Stimulated activated CD4-positive, alpha-beta T cell treated with anti-CD3 and anti-CD28 coated beads, Interleukin-4, amount 100 ng/mL, for 48 hours (primary cell): ENCODE data around the gene GSE1.

Experiments
- DNase-seq, 2 donors: peaks; one replicate each; pipeline ENCODE4 v3.0.0-alpha.2; 2020; ENCODE audit warnings: low read depth in 2 of 2

Gene GSE1

DNA sequence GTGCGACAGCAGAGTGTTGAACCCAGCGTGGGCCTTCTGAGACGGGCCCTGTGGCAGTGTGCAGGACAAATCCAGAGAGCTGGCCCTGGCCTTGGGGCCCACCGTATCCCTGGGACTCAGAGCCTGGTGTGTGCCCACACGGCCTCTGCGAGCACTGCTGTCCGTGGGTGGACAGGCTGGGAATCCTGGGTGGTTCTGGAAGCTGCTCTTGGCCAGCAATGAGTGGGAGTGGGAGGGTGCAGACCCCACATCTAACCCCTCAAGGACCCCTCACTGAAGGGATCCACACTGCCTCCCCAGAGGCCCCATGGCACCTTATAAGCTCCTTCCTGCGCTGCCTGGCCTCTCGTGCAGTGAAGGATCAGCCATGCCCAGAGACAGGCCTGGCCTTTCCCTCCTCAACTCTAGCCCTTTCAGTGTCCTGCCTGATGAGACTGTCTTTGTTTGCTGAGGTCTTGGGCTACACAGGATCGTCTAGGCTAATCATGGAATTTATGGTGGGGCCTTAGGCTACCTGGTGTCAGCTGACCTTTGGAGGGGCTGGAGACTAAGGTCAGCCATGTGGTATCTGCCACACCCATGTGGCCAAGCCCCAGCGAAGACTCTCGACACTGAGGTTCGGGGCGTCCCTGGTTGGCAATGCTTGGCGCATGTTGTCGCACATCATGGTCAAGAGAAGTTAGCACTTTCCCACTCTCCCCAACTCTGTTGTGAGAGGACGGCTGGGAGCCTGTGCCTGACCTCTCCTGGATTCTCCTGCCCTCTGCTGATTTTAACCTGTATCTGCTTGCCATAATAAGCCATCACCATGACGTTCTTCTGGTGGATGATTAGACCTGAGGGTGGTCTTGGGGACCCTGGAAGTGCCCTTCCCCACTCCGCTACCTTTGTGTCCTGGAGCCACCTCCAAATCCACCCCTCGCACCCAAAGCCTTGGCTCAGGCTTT, 92.1 kb downstream of the GSE1 start:
- DNase-seq: no peak

DNA sequence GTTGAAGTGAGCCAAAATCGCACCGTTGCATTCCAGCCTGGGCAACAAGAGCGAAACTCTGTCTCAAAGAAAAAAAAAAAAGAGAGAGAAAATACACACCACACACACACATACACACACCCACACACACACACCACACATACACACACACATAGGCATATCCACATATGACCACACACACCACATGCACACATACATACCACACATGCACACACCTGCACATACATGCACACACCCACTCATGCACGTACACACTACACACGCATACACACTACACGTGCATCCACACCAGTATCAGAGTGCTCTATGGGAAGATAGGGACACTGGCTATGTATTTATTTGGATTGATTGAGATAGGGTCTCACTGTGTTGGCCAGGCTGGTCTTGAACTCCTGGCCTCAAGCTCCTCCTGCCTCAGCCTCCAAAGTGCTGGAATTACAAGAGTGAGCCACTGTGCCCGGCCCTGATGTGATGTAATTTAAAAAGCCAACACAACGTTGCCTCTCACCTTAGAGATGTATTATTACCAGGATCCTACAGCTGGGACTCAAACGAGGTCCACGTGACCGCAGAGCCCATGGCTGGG, 93.4 kb downstream of the GSE1 start:
- DNase-seq: no peak

DNA sequence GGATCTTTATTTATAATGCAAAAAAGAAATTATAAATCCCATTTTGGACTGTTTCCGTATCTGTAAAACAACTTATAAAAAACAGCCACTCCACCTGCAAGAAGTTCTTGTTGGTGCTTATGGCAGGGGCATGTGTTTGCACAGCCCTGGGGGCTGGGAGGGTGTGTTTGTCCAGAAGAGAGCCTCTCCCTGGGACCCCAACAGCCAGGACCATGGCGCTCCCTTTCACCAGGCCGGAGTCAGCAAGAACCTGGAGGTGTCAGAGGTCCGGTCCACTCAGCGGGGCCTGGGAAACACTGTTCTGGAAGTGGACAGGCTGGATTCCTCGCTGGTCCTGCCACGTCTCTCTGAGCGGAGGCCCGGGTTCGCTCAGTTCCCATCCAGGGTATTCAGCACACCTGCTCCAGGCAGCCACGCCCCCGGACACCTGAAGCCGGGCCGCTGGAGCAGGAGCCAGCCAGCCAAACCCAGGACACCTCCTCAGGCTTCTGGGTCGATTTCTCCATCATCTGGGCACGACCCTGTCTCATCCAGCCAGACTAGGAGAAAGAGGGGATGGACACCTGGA, 94.5 kb downstream of the GSE1 start:
- DNase-seq: no peak

DNA sequence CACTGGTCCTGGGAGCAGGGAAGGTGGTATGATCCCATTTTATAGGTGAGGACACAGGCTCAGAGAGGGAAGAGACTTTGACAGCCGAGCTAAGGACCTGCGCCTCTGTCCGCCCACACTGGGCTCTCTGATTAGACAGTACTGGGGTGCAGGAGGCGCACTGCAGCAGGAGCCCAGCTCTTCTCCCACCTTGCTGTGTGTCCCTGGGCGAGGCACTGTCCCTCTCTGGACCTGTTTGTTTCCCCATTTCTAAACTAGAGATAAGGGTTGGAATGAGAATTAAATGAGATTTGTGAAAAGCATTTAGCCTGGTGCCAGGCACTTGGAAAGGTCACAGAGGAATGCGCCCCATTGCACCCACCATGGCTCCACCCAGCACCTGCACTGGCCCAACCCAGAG, 95.2 kb downstream of the GSE1 start:
- no peak for DNase-seq

DNA sequence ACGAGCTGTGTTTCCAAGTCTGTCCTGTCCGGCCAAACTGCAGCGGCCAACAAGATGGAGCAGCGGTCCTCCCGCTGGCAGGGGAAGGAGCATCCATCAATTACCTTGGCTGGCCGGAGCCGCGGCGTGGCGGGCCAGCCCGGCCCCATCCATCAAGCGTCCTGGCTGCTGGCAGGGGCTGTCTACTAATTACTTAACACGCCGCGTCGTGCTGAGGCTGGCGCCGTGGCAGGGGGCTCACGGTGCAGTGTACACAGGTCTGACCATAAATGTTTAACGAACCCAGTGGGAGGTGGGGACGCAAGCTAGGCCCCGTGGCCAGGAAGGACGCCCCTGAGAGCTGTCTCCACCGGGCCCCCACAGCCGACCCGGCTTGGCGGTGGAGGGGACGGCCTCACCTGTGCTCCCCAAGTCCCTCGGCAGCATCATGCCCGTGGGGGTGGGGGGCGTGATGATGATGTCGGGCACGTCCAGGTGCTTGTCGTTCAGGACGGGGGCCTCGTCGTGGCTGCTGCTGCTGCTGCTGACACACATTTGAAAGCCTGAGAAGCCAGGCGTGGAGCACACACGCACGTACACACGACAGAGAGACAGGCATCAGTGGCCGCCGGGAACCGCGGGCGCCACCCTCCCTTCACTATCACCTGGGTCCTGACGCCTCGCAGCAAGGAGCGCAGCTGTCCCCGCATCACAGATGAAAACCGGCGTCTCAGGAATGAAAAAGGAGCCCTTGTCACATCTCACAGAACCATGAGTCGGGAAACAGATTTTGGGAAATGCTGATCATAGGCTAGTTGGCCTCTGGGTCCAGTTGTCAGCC, 96.9 kb downstream of the GSE1 start:
- DNase-seq: no peak

DNA sequence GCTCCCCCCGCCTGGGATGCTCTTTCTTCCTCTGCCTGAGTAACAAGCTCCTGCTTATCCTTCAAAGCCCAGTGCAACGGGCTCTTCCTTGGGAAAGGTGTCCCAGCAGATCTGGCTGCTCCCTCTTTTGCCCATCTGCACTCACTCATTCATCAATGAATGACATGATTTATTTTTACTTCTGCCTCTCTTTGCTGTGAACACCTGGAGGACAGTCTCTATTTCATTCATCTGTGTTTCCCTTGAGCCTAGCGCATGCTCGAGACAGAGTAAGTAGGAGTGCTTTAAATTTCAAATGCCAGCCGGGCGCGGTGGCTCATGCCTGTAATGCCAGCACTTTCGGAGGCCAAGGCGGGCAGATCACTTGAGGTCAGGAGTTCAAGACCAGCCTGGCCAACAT, 97.6 kb downstream of the GSE1 start:
- no peak for DNase-seq

DNA sequence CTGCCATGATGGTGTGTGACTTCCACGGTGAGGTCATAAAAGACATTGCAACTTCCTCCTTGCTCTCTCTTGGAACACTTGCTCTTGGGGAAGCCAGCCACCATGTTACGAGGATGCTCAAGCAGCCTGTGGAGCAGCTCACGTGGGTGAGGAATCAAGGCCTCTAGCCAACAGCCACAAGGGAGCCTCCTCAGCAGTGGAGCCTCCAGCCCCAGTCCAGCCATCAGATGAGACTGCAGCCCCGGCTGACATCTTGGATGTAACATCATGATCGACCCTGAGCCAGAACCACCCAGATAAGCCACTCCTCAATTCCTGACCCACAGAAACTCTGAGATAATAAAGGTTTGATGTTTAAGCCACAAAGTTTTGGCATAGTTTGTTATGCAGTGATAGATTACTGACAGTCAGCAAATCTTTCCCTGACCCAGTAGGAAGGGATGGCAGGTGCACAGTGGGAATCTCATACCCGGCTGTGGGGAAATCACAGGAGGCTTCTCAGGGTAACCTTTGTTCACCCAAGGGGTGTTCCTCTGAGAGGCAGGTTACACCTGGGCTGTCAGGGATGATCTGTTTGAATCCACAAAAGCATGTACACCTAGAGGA, 99.0 kb downstream of the GSE1 start:
- DNase-seq: no peak

DNA sequence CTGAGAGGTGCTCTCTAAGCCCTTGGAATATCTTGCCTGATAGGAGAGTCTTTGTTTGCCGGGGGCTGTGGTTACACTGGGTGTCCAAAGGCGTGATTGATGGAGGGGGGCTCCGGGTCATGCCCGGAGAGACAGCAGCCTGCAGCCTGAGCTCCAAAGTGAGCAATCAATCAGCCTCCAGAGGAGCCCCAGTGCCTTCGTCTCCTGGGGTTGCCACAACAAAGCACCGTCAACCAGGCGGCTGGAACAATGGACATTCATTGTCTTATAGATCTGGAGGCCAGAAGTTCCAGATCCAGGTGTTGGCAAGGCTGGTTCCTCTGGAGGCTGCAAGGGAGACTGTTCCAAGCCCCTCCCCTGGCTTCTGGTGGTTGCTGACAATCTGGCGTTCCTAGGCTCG, 99.7 kb downstream of the GSE1 start:
- no peak for DNase-seq

DNA sequence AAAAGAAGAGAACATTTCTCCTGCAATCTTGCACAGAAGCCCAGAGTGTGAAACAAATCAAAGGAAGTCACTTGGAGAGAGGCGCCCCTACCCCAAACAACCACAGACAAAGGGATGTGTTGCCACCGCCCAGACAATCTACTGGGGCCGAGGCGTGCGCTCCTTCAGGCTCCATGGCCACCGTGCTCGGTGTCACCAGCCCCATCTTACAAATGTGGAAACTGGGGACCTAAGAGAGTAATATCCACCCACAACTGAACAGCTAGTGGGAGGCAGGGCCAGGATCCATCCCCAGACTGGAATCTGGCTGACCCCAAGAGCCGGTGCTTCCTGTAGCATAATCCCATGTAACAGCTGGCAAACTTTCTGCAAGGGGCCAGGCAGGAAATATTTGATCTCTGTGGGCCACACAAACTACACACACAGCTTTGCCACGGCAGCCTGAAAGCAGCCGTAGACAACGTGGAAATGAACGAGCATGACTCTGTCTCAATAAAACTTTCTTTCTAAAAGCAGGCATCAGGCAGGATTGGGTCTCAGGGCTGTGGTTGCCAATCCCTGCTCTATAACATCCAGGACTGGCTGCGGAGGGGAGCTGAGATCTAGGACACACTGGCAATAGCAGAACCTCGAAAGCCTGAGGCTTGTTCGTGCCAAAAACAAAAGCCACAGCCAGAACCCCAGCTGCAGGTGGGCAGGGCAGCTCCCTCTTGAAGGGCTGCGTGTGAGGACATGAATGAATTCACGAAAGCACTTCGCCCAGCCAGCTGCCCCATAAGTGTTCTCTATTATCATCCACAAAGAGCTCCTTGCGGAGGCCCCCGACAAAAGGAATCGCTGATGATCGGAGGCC, 102.3 kb downstream of the GSE1 start:
- no peak for DNase-seq

DNA sequence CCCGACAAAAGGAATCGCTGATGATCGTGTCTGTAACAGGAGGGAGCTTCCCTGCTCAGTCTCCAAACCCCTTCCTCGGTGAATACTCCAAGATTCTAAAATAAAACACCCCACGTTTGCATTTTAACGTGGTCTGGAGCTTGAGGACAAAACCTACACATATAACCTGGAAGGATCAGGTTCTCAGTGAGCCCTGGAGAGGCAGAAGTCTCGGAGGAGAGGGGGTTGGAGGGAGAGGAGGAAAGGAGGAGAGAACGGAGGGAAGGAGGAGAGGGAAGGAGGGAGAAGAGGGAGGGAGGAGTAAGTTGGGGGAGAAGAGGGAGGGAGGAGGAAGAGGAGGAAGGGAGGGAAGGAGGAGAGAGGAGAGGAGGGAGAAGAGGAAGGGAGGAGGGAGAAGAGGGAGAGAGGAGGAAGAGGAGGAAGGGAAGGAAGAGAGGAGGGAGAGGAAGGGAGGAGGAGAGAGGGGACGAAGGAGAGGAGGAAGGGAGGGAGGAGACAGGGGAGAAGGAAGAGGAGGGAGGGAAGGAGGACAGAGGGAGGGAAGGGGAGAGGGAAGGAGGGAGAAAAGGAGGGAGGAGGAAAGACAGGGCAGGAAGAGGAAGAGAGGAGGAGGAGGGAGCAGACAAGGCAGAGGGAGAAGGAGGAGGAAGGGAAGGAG, 103.0 kb downstream of the GSE1 start:
- no peak for DNase-seq

DNA sequence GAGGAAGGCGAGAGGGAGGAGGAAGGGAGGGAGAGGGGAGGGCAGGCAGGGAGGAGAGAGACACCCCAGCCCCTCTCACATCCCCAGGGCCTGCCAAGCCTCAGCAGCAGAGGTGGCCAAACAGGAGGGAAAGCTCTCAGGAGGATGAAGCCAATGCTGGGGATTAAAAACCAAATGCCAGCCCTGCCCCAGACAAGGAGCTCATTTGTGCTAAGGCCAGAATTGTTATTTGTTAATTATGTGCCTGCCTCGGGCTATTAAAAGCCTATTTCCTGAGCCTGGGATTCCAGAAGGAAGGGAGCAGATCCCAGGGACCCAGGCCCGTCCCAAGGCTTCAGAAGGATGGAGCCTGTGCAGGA, 103.5 kb downstream of the GSE1 start:
- DNase-seq: no peak

DNA sequence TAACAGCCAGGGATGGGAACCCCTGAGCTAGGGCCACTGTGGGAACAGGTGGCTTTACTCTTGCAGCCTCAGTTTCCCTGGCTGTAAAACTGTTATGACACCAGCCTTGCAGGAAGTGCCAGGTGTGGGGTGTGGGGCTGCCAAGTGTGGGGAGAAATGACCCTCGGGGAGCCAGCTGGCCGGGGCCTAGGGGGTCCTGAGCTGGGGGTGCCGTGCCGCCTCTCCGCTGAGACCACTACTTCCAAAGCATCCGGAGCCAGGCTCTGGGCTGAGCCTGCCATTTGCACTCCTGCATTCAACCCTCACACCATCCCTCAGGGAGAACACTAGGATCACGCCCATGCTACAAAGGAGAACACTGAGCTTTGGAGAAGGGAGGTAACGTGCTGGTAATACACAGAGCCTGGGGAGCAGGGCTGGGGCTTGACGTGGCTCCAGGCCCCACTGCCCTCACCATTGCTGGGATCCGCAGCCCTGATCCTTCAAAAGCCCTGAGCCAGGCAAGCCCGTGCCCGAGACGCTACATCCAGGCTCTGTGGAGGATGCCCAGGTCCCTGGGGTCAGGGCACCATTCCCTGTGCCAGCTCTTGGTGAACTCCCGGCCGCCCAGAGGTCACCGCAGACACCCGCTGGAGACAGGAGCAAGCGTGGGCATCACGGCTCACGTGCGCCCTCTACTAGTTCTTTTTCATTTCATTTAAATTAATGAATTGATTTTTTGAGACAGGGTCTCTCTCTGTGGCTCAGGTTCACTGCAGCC, 104.5 kb downstream of the GSE1 start:
- peak; percentile 49 to 60 for DNase-seq

DNA sequence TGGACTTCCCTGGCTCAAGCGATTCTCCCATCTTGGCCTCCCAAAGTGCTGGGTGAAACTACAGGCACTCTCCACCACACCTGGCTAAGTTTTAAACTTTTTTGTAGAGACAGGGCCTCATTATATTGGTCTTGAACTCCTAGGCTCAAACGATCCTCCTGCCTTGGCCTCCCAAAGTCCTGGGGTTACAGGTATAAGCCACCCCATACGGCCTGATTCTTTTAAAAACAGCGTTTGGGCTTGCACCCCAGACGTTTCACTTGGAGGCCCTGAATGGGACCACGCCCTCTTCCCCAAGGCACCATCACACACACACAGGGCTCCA, 105.0 kb downstream of the GSE1 start:
- DNase-seq: no peak

DNA sequence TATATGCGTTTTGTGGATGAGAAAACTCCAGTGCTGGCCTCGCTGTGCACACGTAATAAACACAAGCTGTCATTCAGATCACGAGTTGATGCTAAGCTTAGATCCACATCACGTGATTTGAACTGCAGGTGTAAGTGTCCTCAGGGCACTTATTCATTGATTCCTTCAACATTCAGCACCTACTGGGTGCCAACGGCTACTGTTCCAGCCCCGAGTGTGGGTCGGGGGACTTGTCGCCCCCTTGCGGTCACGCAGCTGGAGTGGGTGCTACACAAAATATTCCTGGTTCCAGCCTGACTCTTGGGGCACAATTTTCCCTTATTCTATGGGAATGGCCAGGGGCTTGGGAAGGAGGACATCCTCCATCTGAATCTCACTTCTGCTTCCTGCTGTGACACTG, 105.6 kb downstream of the GSE1 start:
- DNase-seq: no peak

DNA sequence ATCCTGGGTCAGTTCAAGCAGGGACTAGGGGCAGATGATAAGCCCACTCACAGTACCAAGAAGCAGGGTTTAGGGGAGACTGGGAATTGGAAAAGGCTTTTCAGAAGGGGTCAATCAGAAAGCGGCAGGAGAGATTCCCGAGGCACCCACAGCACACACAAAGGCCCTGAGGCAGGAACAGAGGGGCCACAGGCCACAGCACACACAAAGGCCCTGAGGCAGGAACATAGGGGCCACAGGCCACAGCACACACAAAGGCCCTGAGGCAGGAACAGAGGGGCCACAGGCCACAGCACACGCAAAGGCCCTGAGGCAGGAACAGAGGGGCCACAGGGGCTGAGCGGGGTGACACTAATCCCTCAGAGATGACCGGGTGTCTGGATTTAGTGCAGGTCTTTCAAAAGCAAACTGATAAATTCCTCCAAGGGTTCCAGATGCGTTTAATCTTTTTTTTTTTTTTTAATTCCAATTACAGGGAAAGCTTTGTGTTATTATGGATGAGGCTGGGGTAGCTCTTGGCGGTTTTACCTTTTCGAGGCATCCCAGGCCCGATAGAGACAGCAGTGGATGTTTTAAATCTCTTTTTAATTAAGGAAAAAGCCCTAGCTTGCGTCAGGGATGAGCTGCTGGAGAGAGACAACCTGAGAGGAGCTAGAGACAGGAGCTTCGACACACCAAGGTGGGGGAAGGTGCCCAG, 106.6 kb downstream of the GSE1 start:
- no peak for DNase-seq

DNA sequence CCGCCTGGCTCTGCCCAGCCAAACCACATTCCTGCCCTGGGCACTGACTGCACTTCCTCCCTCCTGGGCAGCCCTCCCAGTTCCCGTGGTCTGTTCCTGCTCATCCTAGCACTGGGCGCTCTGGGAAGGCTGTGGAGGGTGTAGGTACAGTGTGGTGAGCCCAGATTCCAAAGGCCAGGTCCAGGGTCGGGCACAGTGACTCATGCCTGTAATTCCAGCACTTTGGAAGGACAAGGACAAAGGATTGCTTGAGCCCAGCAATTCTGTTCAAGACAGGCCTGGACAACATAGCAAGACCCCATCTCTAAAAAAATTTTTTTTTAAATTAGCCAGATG, 107.1 kb downstream of the GSE1 start:
- DNase-seq: no peak

DNA sequence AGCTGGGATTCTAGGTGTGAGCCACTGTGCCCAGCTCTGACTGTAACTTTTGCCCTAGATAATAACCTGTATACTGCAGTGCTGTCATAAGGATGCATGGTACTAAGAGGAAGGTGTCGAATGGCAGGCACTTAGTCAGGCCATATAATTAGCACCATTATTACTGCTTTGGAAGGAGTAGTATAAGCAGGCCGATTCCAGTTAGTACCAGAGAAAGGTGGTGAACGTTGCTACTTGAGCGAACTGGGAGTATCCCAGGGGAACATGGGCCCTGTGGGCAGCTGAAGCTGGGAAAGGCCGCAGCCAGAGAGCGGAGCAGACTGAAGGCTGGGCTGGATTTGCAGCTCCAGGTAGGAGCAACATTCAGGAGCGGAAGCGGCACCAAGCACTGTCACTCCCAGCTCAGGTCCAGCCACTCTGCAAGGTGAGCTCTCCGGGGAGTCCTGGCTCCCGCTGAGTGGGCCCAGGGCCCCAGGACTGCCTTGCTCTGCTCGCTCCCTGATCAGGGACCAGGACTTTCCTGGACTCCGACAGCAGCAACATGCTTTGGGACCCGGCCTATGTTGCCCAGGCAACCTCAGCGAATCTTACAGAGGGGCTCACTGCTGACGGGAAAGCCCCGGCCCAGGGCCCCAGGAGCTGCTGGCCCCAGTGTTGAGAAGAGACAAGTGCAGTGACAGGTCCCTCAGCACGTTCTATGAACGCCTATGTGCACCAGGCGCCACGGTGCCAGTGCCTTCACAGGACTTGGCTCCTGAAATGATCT, 109.2 kb downstream of the GSE1 start:
- no peak for DNase-seq

DNA sequence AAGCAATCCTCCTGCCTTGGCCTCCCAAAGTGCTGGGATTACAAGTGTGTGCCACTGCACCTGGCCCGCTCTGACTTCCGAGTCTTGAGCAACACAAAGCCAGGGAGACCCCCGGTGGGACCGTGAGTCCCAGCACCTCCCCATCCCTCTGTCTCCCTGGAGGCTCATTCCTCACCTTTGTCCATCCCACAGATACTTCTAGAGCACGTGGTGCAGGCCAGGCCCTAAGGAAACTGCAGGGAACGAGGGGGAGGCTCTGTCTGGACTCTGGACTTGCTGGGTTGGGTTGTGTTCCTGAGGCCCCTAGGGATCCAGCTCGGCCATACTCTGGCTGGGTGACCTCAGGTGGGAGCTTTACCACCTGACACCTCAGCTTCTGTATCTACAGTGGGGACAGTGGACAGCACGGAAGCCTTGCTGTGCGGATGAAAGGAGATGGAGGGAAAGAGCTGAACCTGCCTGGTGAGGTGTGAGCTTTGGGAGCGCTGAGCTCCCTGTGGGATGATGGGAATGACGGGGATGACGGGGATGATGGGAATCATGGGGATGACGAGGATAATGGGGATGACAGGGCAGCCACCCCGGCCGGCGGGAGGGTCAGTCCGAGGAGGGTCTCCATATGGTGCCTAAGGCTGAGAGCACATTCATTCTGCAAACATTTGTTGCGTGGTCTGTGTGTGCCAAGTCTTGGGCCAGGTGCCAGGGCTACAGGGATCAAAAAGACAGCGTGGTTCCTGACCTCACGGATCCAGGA, 111.2 kb downstream of the GSE1 start:
- DNase-seq: no peak
